HEK293 (cell line): ENCODE data around the gene NR3C1.

Experiments used
- CTCF ChIA-PET: fragments of 350-600 bp; formaldehyde crosslinking; extraction: SDS; loops from one replicate; lab custom pipeline; 2021; ENCODE audit warnings: antibody characterized with exemption; lab: Yijun Ruan, JAX
- POLR2A ChIA-PET: fragments of 300-600 bp; formaldehyde crosslinking; extraction: SDS; loops from one replicate; lab custom pipeline; 2020; ENCODE audit warnings: antibody characterized with exemption, inconsistent platforms; lab: Yijun Ruan, JAX
- H3K27ac ChIP-seq: fragments of 200-500 bp; sonication (Bioruptor generic); 2 replicates; pipeline ENCODE4 v1.5.1; 2014; ENCODE audit warnings: low read depth, low read length, control low read depth, inconsistent platforms; ENCODE audit errors: extremely low read depth
- H3K36me3 ChIP-seq, 2 experiments: fragments of 200-500 bp in 1 of 2; sonication (Bioruptor generic) in 1 of 2; 1 replicate in 1 of 2; 2 replicates in 1 of 2; pipeline ENCODE4 v1.5.1; 2014 to 2017; ENCODE audit warnings: inconsistent platforms in 2 of 2, low read length in 2 of 2; ENCODE audit not compliant: control insufficient read depth in 2 of 2, insufficient read depth in 1 of 2
- H3K4me1 ChIP-seq: fragments of 200-500 bp; sonication (Bioruptor generic); 2 replicates; pipeline ENCODE4 v1.5.1; 2014; ENCODE audit warnings: mild to moderate bottlenecking, low read length, inconsistent platforms; ENCODE audit not compliant: control insufficient read depth, insufficient read depth
- H3K4me3 ChIP-seq: 2 replicates; pipeline ENCODE4 v1.5.1; 2011; ENCODE audit warnings: low read depth, mild to moderate bottlenecking, control low read depth, low read length, moderate library complexity
- H3K9me3 ChIP-seq: fragments of 200-500 bp; sonication (Bioruptor generic); 2 replicates; pipeline ENCODE4 v1.5.1; 2014; ENCODE audit warnings: low read depth, low read length, inconsistent platforms; ENCODE audit not compliant: control insufficient read depth, insufficient read depth
- HOXA7 ChIP-seq: sonication (generic); formaldehyde crosslinking; IDR thresholded peaks from 2 replicates; pipeline ENCODE4 v1.8.1; 2022; ENCODE audit warnings: missing genetic modification reagents, borderline replicate concordance
- KLF7 ChIP-seq: fragments of 450-650 bp; formaldehyde crosslinking; IDR thresholded peaks from 2 replicates; pipeline ENCODE4 v1.5.1; 2016; ENCODE audit warnings: missing biosample characterization, missing genetic modification characterization, borderline replicate concordance
- OVOL3 ChIP-seq: fragments of 450-650 bp; formaldehyde crosslinking; IDR thresholded peaks from 2 replicates; pipeline ENCODE4 v1.5.1; 2016; ENCODE audit warnings: missing biosample characterization, missing genetic modification characterization
- PRDM1 ChIP-seq: fragments of 450-650 bp; formaldehyde crosslinking; IDR thresholded peaks from 2 replicates; pipeline ENCODE4; 2016; ENCODE audit warnings: missing biosample characterization, missing genetic modification characterization
- PRDM6 ChIP-seq: fragments of 450-650 bp; formaldehyde crosslinking; IDR thresholded peaks from 2 replicates; pipeline ENCODE4 v1.5.1; 2017; ENCODE audit warnings: missing biosample characterization, missing genetic modification characterization
- REST ChIP-seq: fragments of 450-650 bp; formaldehyde crosslinking; IDR thresholded peaks from 2 replicates; pipeline ENCODE4 v1.5.1; 2016; ENCODE audit warnings: missing biosample characterization, missing genetic modification characterization
- SCRT1 ChIP-seq: fragments of 450-650 bp; formaldehyde crosslinking; IDR thresholded peaks from 2 replicates; pipeline ENCODE4 v1.5.1; 2016; ENCODE audit warnings: missing biosample characterization, missing genetic modification characterization, borderline replicate concordance
- YY1 ChIP-seq: fragments of 450-650 bp; formaldehyde crosslinking; IDR thresholded peaks from 2 replicates; pipeline ENCODE4 v1.5.1; 2018; ENCODE audit warnings: missing biosample characterization, missing genetic modification characterization
- ZIC2 ChIP-seq: fragments of 450-650 bp; formaldehyde crosslinking; IDR thresholded peaks from 2 replicates; pipeline ENCODE4 v1.5.1; 2016; ENCODE audit warnings: missing biosample characterization, missing genetic modification characterization
- ZNF19 ChIP-seq: fragments of 450-650 bp; formaldehyde crosslinking; IDR thresholded peaks from 2 replicates; pipeline ENCODE4; 2016; ENCODE audit warnings: missing biosample characterization, missing genetic modification characterization, low read depth
- ZNF280D ChIP-seq: fragments of 450-650 bp; formaldehyde crosslinking; IDR thresholded peaks from 2 replicates; pipeline ENCODE4 v1.5.1; 2016; ENCODE audit warnings: missing biosample characterization, missing genetic modification characterization
- ZNF302 ChIP-seq: fragments of 450-650 bp; formaldehyde crosslinking; IDR thresholded peaks from 2 replicates; pipeline ENCODE4 v1.5.1; 2016; ENCODE audit warnings: missing biosample characterization, missing genetic modification characterization, low read depth
- ZNF324 ChIP-seq: fragments of 450-650 bp; formaldehyde crosslinking; IDR thresholded peaks from 2 replicates; pipeline ENCODE4 v1.5.1; 2016; ENCODE audit warnings: missing biosample characterization, missing genetic modification characterization
- ZNF350 ChIP-seq: fragments of 450-650 bp; formaldehyde crosslinking; IDR thresholded peaks from 2 replicates; pipeline ENCODE4 v1.5.0; 2017; ENCODE audit warnings: missing biosample characterization, mild to moderate bottlenecking, missing genetic modification characterization
- ZNF362 ChIP-seq: fragments of 450-650 bp; formaldehyde crosslinking; IDR thresholded peaks from 2 replicates; pipeline ENCODE4 v1.5.1; 2016; ENCODE audit warnings: missing biosample characterization, missing genetic modification characterization
- ZNF426 ChIP-seq: fragments of 450-650 bp; formaldehyde crosslinking; IDR thresholded peaks from 2 replicates; pipeline ENCODE4 v1.5.1; 2017; ENCODE audit warnings: missing biosample characterization, missing genetic modification characterization, mild to moderate bottlenecking, inconsistent platforms, moderate library complexity
- ZNF510 ChIP-seq: fragments of 450-650 bp; formaldehyde crosslinking; IDR thresholded peaks from 2 replicates; pipeline ENCODE4 v1.5.1; 2018; ENCODE audit warnings: mild to moderate bottlenecking, missing genetic modification characterization, missing biosample characterization; ENCODE audit not compliant: insufficient replicate concordance
- ZNF555 ChIP-seq: fragments of 450-650 bp; formaldehyde crosslinking; conservative IDR thresholded peaks from 2 replicates; pipeline ENCODE4 v1.5.1; 2017; ENCODE audit warnings: missing biosample characterization, mild to moderate bottlenecking, missing genetic modification characterization, inconsistent platforms
- ZNF610 ChIP-seq: fragments of 450-650 bp; formaldehyde crosslinking; IDR thresholded peaks from 2 replicates; pipeline ENCODE4 v1.5.1; 2016; ENCODE audit warnings: missing biosample characterization, missing genetic modification characterization, borderline replicate concordance
- ZNF621 ChIP-seq: fragments of 450-650 bp; formaldehyde crosslinking; IDR thresholded peaks from 2 replicates; pipeline ENCODE4 v1.5.1; 2017; ENCODE audit warnings: missing biosample characterization, missing genetic modification characterization
- ZNF830 ChIP-seq: fragments of 450-650 bp; IDR thresholded peaks from 2 replicates; pipeline ENCODE4 v1.5.0; 2018; ENCODE audit warnings: missing biosample characterization, missing genetic modification characterization, low read depth, mild to moderate bottlenecking, moderate library complexity

NR3C1 gene

GRCh38 chr5:143229896-143230675, 173.4 kb downstream of the NR3C1 start (continued):
- TF ChIP-seq REST (tag by site-specific recombination) (no peak), ZNF830 (tag by site-specific recombination) (no peak), PRDM6 (tag by site-specific recombination) (no peak), HOXA7 (no peak), ZNF350 (tag by site-specific recombination) (no peak), ZNF555 (tag by site-specific recombination) (no peak), OVOL3 (tag by site-specific recombination) (no peak), KLF7 (tag by site-specific recombination) (no peak), YY1 (tag by site-specific recombination) (no peak)

- POLR2A ChIA-PET: no interaction called here
- H3K27ac ChIP-seq: no peak overlapping the region
- CTCF ChIA-PET: no interaction called here
Observed at GRCh38 chr5:143229426-143229895, 174.0 kb downstream of the NR3C1 start.

GRCh38 chr5:143228597-143229293, 174.7 kb downstream of the NR3C1 start:
- POLR2A ChIA-PET: no interaction called here
- H3K9me3 ChIP-seq: no peaks in the 10 kb centered on the region
- H3K4me1 ChIP-seq: no peaks in the 10 kb centered on the region
- TF ChIP-seq ZNF555 (tag by site-specific recombination): no peak
- no peak for TF ChIP-seq PRDM1 (tag by site-specific recombination)
- TF ChIP-seq ZIC2 (tag by site-specific recombination): no peak
- no peak for TF ChIP-seq SCRT1
- no peak for TF ChIP-seq ZNF280D (tag by site-specific recombination)
- no peak for TF ChIP-seq ZNF362 (tag by site-specific recombination)
- TF ChIP-seq ZNF19 (tag by site-specific recombination): no peak
- TF ChIP-seq ZNF426 (tag by site-specific recombination): no peak
- no peak for TF ChIP-seq ZNF621 (tag by site-specific recombination)
- TF ChIP-seq ZNF610 (tag by site-specific recombination): no peak
- no peak for TF ChIP-seq ZNF510 (tag by site-specific recombination)
- no peak for TF ChIP-seq ZNF302 (tag by site-specific recombination)
- TF ChIP-seq, all 188 proteins: peak for 0
- Histone ChIP-seq H3K4me3 (no peak overlapping the region), H3K36me3 (no peaks in the 10 kb centered on the region), H3K27ac (no peak overlapping the region)
- CTCF ChIA-PET: no interaction called here

More at GRCh38 chr5:143229426-143229895, 174.0 kb downstream of the NR3C1 start:
- H3K9me3 ChIP-seq: no peaks in the 10 kb centered on the region
- TF ChIP-seq ZIC2 (tag by site-specific recombination) (peak; percentile 25; the same call in 1 of the 2 replicates), ZNF324 (no peak)
- TF ChIP-seq, all 188 proteins: peak for 1
- Histone ChIP-seq H3K4me1 (no peaks in the 10 kb centered on the region), H3K4me3 (no peak overlapping the region), H3K36me3 (no peaks in the 10 kb centered on the region)
